H1 (cell line): ENCODE results near the gene YTHDC2.

ENCODE experiments used
- POLR2A ChIP-seq, 2 experiments: IDR thresholded peaks; 1 replicate in 1 of 2; 2 replicates in 1 of 2; pipeline ENCODE4 v1.6.1; 2011; ENCODE audit warnings: low read depth in 2 of 2, low read length in 2 of 2, mild to moderate bottlenecking in 2 of 2; ENCODE audit errors: control extremely low read depth in 1 of 2
- YY1 ChIP-seq: IDR thresholded peaks from 2 replicates; pipeline ENCODE4 v1.6.1; 2011; ENCODE audit warnings: low read depth, mild to moderate bottlenecking, low read length

DNA sequence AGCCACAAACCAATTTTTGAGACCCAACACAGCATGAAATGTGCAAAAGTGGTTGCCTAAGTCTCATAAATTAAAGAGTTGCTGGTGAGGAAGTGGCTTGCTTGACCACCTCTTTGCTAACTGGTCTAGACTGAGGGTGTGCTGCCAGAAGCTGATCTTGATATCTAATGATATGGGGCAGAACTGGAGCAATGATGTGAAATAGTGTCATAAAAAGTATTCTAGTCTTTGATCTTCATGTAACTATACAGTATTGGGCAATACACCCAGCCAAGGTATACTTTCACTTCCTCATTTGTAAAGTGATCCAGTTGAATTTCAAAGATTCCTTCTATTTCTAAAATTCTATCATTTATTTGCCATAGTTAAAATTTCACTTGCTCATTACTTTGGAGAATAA, 5.9 kb upstream of the YTHDC2 start:
- TF ChIP-seq POLR2A (IDR thresholded peaks at IDR 0.05; ENCODE audit: control extremely low read depth in 1 of 2, low read depth in 2 of 2, low read length in 2 of 2) (no peak), YY1 (no peak)
